Measurements from ENCODE around the gene PAK6. TPM values are rescaled to one million over a fixed set of nuclear protein-coding genes. Genes with fewer than 3 reads are reported as not detected.

The PAK6 gene
- polyA plus RNA-seq, 3 donors: 0.03 TPM; not detected in 2

GRCh38 chr15:40309344-40309862 lies 70.5 kb downstream of the PAK6 start:
- Histone ChIP-seq H3K9ac (ENCODE audit: insufficient read depth, low read length, poor library complexity, severe bottlenecking) (peak overlapping the region; percentile 67), H2AFZ (ENCODE audit: insufficient read depth, low read depth, low read length, poor library complexity, severe bottlenecking) (peak overlapping the region; percentile 23), H3K4me3 (replicated peaks in 1 of 3; ENCODE audit: low read depth in 2 of 3, low read length in 3 of 3) (peak overlapping the region in 2 of 3 experiments; percentile 89 to 99), H3K36me3 (replicated peaks in 1 of 2; ENCODE audit: control insufficient read depth in 1 of 2, insufficient read depth in 2 of 2, low read length in 2 of 2) (peaks cover 3 to 15% of the 10 kb centered on the region in 2 donors), H3K4me1 (ENCODE audit: control insufficient read depth in 1 of 2, insufficient read depth in 2 of 2, low read length in 2 of 2) (peaks cover 49 to 61% of the 10 kb centered on the region in 2 donors), H3K27ac (ENCODE audit: low read depth in 1 of 2, low read length in 2 of 2) (peak overlapping the region; percentile 63 to 86), H3K4me2 (replicated peaks; ENCODE audit: extremely low read depth, low read length, poor library complexity, severe bottlenecking) (peak overlapping the region; percentile 97), H3K27me3 (ENCODE audit: control insufficient read depth in 2 of 2, insufficient read depth in 2 of 2, low read length in 2 of 2) (peaks cover 0 to 4% of the 10 kb centered on the region in 2 donors), H3K79me2 (ENCODE audit: insufficient read depth, low read length) (peaks cover 50% of the 10 kb centered on the region), H4K20me1 (ENCODE audit: insufficient read depth, low read length) (peaks cover 30% of the 10 kb centered on the region), H3K9me3 (replicated peaks in 1 of 2; ENCODE audit: control insufficient read depth in 1 of 2, insufficient read depth in 1 of 2, low read length in 2 of 2) (no peaks in the 10 kb centered on the region)
- no peak for DNase-seq
- H3K27ac Mint-ChIP-seq: peak overlapping the region; percentile 67 to 95 (median 94)
- H3K27me3 Mint-ChIP-seq (ENCODE audit: low read depth in 3 of 3): peaks cover 5 to 10% (median 8%) of the 10 kb centered on the region in 3 donors
- 27% methylated on average over 6 of the region's 8 CpGs for WGBS (ENCODE audit: insufficient coverage)
- no peaks in the 10 kb centered on the region for H3K9me3 Mint-ChIP-seq
- H3K4me3 Mint-ChIP-seq: peak overlapping the region; percentile 94 to 99
- peaks cover 60% of the 10 kb centered on the region for H3K4me1 Mint-ChIP-seq
- TF ChIP-seq, protein P1, sequence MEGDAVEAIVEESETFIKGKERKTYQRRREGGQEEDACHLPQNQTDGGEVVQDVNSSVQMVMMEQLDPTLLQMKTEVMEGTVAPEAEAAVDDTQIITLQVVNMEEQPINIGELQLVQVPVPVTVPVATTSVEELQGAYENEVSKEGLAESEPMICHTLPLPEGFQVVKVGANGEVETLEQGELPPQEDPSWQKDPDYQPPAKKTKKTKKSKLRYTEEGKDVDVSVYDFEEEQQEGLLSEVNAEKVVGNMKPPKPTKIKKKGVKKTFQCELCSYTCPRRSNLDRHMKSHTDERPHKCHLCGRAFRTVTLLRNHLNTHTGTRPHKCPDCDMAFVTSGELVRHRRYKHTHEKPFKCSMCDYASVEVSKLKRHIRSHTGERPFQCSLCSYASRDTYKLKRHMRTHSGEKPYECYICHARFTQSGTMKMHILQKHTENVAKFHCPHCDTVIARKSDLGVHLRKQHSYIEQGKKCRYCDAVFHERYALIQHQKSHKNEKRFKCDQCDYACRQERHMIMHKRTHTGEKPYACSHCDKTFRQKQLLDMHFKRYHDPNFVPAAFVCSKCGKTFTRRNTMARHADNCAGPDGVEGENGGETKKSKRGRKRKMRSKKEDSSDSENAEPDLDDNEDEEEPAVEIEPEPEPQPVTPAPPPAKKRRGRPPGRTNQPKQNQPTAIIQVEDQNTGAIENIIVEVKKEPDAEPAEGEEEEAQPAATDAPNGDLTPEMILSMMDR (IDR thresholded peaks at IDR 0.05): no peak
- intact Hi-C loops (cut with micrococcal nuclease): no loop called here
- H3K36me3 Mint-ChIP-seq: peaks cover 6 to 14% of the 10 kb centered on the region in 2 donors

- intact Hi-C loops (cut with micrococcal nuclease): loop anchor here (5.0 kb wide), 1 partner anchor 33 kb away; no protein-coding TSS in a partner anchor
- DNase-seq: peak; percentile 46 to 68 (median 66)
- peaks cover 21% of the 10 kb centered on the region for H4K20me1 ChIP-seq (ENCODE audit: insufficient read depth, low read length)
- no peaks in the 10 kb centered on the region for H3K9me3 ChIP-seq (replicated peaks in 1 of 2; ENCODE audit: control insufficient read depth in 1 of 2, insufficient read depth in 1 of 2, low read length in 2 of 2)
- H3K36me3 ChIP-seq (replicated peaks in 1 of 2; ENCODE audit: control insufficient read depth in 1 of 2, insufficient read depth in 2 of 2, low read length in 2 of 2): peaks cover 0 to 6% of the 10 kb centered on the region in 2 donors
- Mint-ChIP-seq H3K9me3 (no peaks in the 10 kb centered on the region), H3K27me3 (ENCODE audit: low read depth in 3 of 3) (peaks cover 12 to 16% (median 12%) of the 10 kb centered on the region in 3 donors), H3K4me3 (peak overlapping the region in 1 of 2 donors; percentile 99), H3K36me3 (peaks cover 2 to 6% of the 10 kb centered on the region in 2 donors), H3K27ac (peak overlapping the region in 2 of 7 donors; percentile 86 to 95), H3K4me1 (peaks cover 52% of the 10 kb centered on the region)
- TF ChIP-seq, protein P1 (IDR thresholded peaks at IDR 0.05): peak; percentile 88
- H3K27me3 ChIP-seq (ENCODE audit: control insufficient read depth in 2 of 2, insufficient read depth in 2 of 2, low read length in 2 of 2): peaks cover 3 to 10% of the 10 kb centered on the region in 2 donors
- H3K4me1 ChIP-seq (ENCODE audit: control insufficient read depth in 1 of 2, insufficient read depth in 2 of 2, low read length in 2 of 2): peaks cover 41 to 52% of the 10 kb centered on the region in 2 donors
- no peak overlapping the region for H3K9ac ChIP-seq (ENCODE audit: insufficient read depth, low read length, poor library complexity, severe bottlenecking)
- peak overlapping the region in 1 of 3 experiments; percentile 99 for H3K4me3 ChIP-seq (replicated peaks in 1 of 3; ENCODE audit: low read depth in 2 of 3, low read length in 3 of 3)
- H3K27ac ChIP-seq (ENCODE audit: low read depth in 1 of 2, low read length in 2 of 2): no peak overlapping the region
- H3K4me2 ChIP-seq (replicated peaks; ENCODE audit: extremely low read depth, low read length, poor library complexity, severe bottlenecking): peak overlapping the region; percentile 97
- peaks cover 41% of the 10 kb centered on the region for H3K79me2 ChIP-seq (ENCODE audit: insufficient read depth, low read length)
- H2AFZ ChIP-seq (ENCODE audit: insufficient read depth, low read depth, low read length, poor library complexity, severe bottlenecking): no peak overlapping the region
- 0% methylated on average over 2 of the region's 4 CpGs for WGBS (ENCODE audit: insufficient coverage)
Observed at GRCh38 chr15:40310001-40310959, 71.4 kb downstream of the PAK6 start.
